Measurements from ENCODE around the gene NLRP13. TPM values are rescaled to one million over a fixed set of nuclear protein-coding genes. Genes with fewer than 3 reads are reported as not detected.

NLRP13 gene, protein sequence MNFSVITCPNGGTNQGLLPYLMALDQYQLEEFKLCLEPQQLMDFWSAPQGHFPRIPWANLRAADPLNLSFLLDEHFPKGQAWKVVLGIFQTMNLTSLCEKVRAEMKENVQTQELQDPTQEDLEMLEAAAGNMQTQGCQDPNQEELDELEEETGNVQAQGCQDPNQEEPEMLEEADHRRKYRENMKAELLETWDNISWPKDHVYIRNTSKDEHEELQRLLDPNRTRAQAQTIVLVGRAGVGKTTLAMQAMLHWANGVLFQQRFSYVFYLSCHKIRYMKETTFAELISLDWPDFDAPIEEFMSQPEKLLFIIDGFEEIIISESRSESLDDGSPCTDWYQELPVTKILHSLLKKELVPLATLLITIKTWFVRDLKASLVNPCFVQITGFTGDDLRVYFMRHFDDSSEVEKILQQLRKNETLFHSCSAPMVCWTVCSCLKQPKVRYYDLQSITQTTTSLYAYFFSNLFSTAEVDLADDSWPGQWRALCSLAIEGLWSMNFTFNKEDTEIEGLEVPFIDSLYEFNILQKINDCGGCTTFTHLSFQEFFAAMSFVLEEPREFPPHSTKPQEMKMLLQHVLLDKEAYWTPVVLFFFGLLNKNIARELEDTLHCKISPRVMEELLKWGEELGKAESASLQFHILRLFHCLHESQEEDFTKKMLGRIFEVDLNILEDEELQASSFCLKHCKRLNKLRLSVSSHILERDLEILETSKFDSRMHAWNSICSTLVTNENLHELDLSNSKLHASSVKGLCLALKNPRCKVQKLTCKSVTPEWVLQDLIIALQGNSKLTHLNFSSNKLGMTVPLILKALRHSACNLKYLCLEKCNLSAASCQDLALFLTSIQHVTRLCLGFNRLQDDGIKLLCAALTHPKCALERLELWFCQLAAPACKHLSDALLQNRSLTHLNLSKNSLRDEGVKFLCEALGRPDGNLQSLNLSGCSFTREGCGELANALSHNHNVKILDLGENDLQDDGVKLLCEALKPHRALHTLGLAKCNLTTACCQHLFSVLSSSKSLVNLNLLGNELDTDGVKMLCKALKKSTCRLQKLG
- not detected in 2 replicates for total RNA-seq

DNA sequence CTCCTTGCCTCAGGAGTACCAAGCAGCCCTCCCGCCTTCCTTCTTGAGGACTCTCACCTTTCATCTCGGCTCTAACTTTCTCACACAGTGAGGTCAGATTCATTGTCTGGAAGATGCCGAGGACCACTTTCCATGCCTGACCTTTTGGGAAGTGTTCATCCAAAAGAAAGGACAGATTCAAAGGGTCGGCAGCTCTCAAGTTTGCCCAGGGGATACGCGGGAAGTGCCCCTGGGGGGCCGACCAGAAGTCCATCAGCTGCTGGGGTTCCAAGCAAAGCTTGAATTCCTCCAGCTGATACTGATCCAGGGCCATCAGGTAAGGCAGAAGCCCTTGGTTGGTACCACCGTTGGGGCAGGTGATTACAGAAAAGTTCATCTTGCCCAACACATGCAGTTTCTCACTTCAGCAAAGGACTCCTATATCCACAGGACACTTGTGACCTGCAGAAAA, at the start of gene NLRP13:
NLRP13 (minus strand) TSS at position 401 of the 451 bp plus-strand sequence; CDS start at position 376, 25 bp downstream.
- TF ChIP-seq, protein P1, sequence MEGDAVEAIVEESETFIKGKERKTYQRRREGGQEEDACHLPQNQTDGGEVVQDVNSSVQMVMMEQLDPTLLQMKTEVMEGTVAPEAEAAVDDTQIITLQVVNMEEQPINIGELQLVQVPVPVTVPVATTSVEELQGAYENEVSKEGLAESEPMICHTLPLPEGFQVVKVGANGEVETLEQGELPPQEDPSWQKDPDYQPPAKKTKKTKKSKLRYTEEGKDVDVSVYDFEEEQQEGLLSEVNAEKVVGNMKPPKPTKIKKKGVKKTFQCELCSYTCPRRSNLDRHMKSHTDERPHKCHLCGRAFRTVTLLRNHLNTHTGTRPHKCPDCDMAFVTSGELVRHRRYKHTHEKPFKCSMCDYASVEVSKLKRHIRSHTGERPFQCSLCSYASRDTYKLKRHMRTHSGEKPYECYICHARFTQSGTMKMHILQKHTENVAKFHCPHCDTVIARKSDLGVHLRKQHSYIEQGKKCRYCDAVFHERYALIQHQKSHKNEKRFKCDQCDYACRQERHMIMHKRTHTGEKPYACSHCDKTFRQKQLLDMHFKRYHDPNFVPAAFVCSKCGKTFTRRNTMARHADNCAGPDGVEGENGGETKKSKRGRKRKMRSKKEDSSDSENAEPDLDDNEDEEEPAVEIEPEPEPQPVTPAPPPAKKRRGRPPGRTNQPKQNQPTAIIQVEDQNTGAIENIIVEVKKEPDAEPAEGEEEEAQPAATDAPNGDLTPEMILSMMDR (IDR thresholded peaks at IDR 0.05; ENCODE audit: insufficient read depth, low read length, poor library complexity, severe bottlenecking): no peak
- Histone ChIP-seq H3K36me3 (ENCODE audit: control insufficient read depth, insufficient read depth, low read length) (no peaks in the 10 kb centered on the region), H3K27me3 (ENCODE audit: control insufficient read depth, insufficient read depth, low read length) (no peaks in the 10 kb centered on the region), H3K4me3 (ENCODE audit: low read depth, low read length) (no peak within 1 kb of the TSS)
- DNase-seq (ENCODE audit: low read depth): no peak

DNA sequence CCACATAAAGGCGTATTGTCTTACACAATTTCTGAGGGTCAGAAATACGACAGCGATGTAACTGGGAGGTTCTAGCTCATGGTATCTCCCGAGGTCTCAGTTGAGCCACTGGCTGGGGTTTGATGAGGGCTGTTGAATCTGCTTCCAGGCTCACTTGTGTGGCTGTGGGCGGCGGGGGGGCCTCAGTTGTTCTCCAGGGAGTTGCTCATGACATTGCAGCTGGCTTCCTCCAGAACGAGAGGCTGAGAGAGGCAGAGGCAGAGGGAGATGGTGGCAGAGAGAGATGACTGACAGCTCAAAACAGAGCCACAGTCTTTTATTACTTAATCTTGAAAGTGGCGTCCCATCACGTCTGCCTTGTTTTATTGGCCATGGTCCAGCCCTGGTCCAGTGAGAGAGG, 48.3 kb upstream of the NLRP13 start:
- Histone ChIP-seq H3K36me3 (ENCODE audit: control insufficient read depth, insufficient read depth, low read length) (no peaks in the 10 kb centered on the region), H3K4me3 (ENCODE audit: low read depth, low read length) (no peak overlapping the region), H3K27me3 (ENCODE audit: control insufficient read depth, insufficient read depth, low read length) (no peaks in the 10 kb centered on the region)
- no peak for DNase-seq (ENCODE audit: low read depth)
- TF ChIP-seq, protein P1 (IDR thresholded peaks at IDR 0.05; ENCODE audit: insufficient read depth, low read length, poor library complexity, severe bottlenecking): no peak

DNA sequence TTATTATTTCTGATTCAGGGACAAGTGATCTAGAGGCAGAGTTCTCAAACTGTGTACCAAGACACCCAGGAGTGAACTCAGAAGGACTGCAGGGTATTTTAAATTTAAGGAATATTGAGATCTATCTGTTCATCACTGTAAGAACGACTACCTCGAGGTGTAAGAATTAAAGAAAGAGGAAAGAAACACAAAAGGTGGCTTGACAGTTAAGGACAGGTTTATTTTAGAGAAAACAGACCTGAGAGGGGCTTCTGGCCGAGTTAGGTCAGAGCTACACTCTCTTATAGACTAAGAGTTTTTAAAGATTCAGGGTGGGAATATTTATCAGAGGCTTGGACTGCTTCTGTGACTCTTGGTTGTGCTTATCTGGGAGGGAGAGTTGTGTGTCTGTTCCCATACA, 41.8 kb upstream of the NLRP13 start:
- TF ChIP-seq, protein P1 (IDR thresholded peaks at IDR 0.05; ENCODE audit: insufficient read depth, low read length, poor library complexity, severe bottlenecking): no peak
- H3K4me3 ChIP-seq (ENCODE audit: low read depth, low read length): no peak overlapping the region
- no peaks in the 10 kb centered on the region for H3K36me3 ChIP-seq (ENCODE audit: control insufficient read depth, insufficient read depth, low read length)
- no peak for DNase-seq (ENCODE audit: low read depth)
- no peaks in the 10 kb centered on the region for H3K27me3 ChIP-seq (ENCODE audit: control insufficient read depth, insufficient read depth, low read length)

DNA sequence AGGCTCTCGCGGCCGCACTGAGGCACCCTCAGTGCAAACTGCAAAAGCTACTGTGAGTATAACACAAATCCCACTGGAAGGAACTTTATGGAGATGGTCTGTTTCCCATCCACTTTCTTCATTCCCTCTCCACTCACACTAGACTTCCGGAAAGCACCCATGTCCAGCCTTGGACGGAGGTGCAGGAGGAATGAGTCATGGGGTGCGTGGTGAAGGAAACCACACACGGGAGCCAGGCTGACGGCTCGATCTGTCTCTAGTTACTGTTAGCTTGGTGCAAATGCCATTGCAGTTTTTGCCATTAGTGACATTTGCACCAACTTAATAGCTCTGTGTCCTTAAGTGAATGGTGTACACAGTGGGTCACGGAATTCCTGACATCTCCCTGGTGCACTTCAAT, 30.1 kb upstream of the NLRP13 start:
- TF ChIP-seq, protein P1 (IDR thresholded peaks at IDR 0.05; ENCODE audit: insufficient read depth, low read length, poor library complexity, severe bottlenecking): no peak
- no peak for DNase-seq (ENCODE audit: low read depth)
- H3K4me3 ChIP-seq (ENCODE audit: low read depth, low read length): no peak overlapping the region
- H3K36me3 ChIP-seq (ENCODE audit: control insufficient read depth, insufficient read depth, low read length): no peaks in the 10 kb centered on the region
- no peaks in the 10 kb centered on the region for H3K27me3 ChIP-seq (ENCODE audit: control insufficient read depth, insufficient read depth, low read length)

DNA sequence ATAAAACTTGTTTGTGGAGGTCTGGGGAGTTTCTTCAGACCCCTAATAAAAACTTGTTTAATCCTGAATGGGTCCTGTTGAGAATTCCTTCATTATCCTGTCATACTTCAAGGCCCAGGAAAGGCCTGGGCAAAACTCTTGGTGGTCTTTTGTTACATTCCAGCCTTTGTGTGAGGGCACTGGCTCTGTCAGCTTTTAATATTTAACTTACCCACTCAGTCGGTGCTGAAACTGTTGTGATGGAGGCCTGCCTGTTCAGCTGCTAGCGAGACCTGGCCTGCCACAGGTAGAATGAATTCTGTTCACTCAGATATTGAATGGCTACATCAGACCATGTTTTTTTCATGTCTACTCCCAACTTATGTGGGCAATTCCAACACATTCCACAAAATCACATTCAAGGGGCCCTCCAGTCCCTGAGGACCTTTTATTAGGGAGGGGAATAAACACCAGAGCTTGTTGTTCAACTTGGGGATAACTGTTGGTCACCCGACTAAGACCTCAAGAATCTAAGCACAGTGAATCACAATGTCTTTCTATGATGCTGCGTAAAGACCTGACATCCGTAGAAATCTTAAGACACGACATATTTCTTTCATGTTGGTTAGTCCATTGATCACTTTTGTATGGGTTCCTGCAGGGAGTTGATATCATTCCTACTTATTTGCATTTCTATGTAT, 28.0 kb upstream of the NLRP13 start:
- Histone ChIP-seq H3K27me3 (ENCODE audit: control insufficient read depth, insufficient read depth, low read length) (no peaks in the 10 kb centered on the region), H3K36me3 (ENCODE audit: control insufficient read depth, insufficient read depth, low read length) (no peaks in the 10 kb centered on the region), H3K4me3 (ENCODE audit: low read depth, low read length) (no peak overlapping the region)
- no peak for DNase-seq (ENCODE audit: low read depth)
- TF ChIP-seq, protein P1 (IDR thresholded peaks at IDR 0.05; ENCODE audit: insufficient read depth, low read length, poor library complexity, severe bottlenecking): no peak

Measured in kidney epithelial cell (primary cell).